Breast epithelium (tissue), 4 donors: ENCODE measurements around the gene SMURF1. TPM values are rescaled to one million over a fixed set of nuclear protein-coding genes. Genes with fewer than 3 reads are reported as not detected.

Experiments used
- DNase-seq, 2 donors: peaks; one replicate each; pipeline ENCODE4 v3.0.0-alpha.2; 2019; ENCODE audit warnings: low spot score in 2 of 2
- H3K27ac ChIP-seq, 2 donors: fragments of 200-600 bp; sonication (generic) in 1 of 2; one replicate each; pipeline ENCODE4 v1.5.1; 2016 to 2019; ENCODE audit warnings: mild to moderate bottlenecking in 1 of 2
- H3K27me3 ChIP-seq, 2 donors: fragments of 200-600 bp; sonication (generic) in 1 of 2; one replicate each; pipeline versions ENCODE4 v1.5.1 to v1.6.0; 2017 to 2019; ENCODE audit warnings: control low read depth in 1 of 2, mild to moderate bottlenecking in 1 of 2
- H3K36me3 ChIP-seq: fragments of 200-600 bp; one replicate; pipeline ENCODE4 v1.5.1; 2019
- H3K4me1 ChIP-seq, 2 donors: fragments of 200-600 bp; sonication (generic); one replicate each; pipeline ENCODE4 v1.5.1; 2016 to 2019; ENCODE audit warnings: control low read depth in 1 of 2
- H3K4me3 ChIP-seq, 3 donors: fragments of 200-600 bp; sonication (generic); 1 replicate in 2 of 3; 2 replicates in 1 of 3; pipeline ENCODE4 v1.5.1; 2016 to 2019; ENCODE audit warnings: mild to moderate bottlenecking in 3 of 3, moderate library complexity in 2 of 3
- H3K9me3 ChIP-seq, 2 donors: fragments of 200-600 bp; sonication (generic) in 1 of 2; one replicate each; pipeline ENCODE4 v1.5.1; 2016 to 2019; ENCODE audit warnings: control low read depth in 1 of 2
- CTCF ChIP-seq, 3 donors: fragments of 450-650 bp; IDR thresholded peaks; one replicate each; pipeline ENCODE4 v1.5.1; 2016 to 2017; ENCODE audit warnings: antibody characterized with exemption in 3 of 3, mild to moderate bottlenecking in 3 of 3, moderate library complexity in 3 of 3
- POLR2A ChIP-seq: fragments of 450-650 bp; IDR thresholded peaks from one replicate; pipeline ENCODE4 v1.6.1; 2016; ENCODE audit warnings: antibody characterized with exemption, mild to moderate bottlenecking, moderate library complexity
- POLR2AphosphoS5 ChIP-seq, 3 donors: sonication (generic); formaldehyde crosslinking; IDR thresholded peaks; one replicate each; pipeline ENCODE4 v1.6.1; 2017; ENCODE audit warnings: antibody characterized with exemption in 3 of 3
- intact Hi-C: fragments of 100-400 bp; cut with DNase I; formaldehyde crosslinking; loops from one replicate; pipeline ENCODE4 v1.15.1; 2023; ENCODE audit warnings: low total_unique reads
- total RNA-seq, 3 donors: library from RNA; depleted of rRNA; stranded (reverse); fragments of >200 nt; gene quantifications; one replicate each; pipeline ENCODE4 v1.1.0, GENCODE V29; 2016

Gene SMURF1
- total RNA-seq, 3 donors from 2014 or later: 20.2 to 28.7 (median 25.9) TPM

- no peak for DNase-seq
- intact Hi-C loops: no loop called here
- TF ChIP-seq CTCF (IDR thresholded peaks at IDR 0.05) (no peak), POLR2A (no peak), POLR2AphosphoS5 (IDR thresholded peaks at IDR 0.05) (no peak)
Observed at GRCh38 chr7:98995111-98995510, 148.8 kb downstream of the SMURF1 start.

DNA sequence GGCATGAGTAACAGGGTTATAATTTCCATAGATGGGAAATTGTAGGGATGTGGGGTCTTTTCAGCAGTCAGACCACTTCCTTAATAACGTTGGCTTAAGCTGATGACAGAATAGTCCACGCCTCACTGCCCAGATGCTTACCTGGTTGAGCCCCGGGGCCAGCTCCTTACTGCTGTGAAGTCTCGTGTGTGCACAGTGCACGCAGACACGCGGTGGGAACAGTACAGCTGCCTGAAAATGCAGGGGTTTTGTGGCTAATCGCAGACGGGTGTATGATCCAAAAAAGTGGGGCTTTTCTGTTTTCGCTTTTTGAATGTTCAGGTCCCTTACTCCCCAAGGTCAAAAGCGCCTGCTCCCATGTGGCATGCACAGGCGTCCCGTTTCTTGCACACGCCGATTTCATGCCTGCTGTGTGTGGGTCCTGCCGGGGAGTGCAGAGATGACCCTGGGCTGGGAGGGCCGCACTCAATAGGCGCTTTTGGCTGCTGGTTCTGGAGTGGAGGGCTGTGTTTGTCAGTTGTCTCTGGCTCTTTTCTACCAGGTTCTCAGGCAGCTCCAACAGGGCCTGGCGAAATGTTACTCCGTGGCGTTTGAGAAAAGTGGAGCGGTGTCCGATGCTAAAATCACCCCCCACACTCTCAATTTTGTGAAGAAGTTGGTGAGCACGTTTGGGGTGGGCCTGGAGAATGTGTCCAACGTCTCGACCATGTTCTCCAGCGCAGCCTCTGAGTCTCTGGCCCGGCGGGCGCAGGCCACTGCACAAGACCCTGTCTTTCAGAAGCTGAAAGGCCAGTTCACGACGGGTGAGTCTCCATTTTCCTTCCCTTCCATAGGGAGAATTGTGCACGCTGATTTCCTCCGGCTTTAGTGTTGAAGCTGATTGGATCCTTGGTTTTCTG, 149.6 kb downstream of the SMURF1 start:
- peaks cover 30% of the 10 kb centered on the region for H3K36me3 ChIP-seq
- H3K4me3 ChIP-seq: no peak overlapping the region
- TF ChIP-seq CTCF (IDR thresholded peaks at IDR 0.05): no peak
- no peak for TF ChIP-seq POLR2A
- no peak for TF ChIP-seq POLR2AphosphoS5 (IDR thresholded peaks at IDR 0.05)
- no peaks in the 10 kb centered on the region for H3K9me3 ChIP-seq
- intact Hi-C loops: no loop called here
- H3K27ac ChIP-seq: no peak overlapping the region
- DNase-seq: no peak
- no peaks in the 10 kb centered on the region for H3K27me3 ChIP-seq
- no peaks in the 10 kb centered on the region for H3K4me1 ChIP-seq

More at GRCh38 chr7:98995111-98995510, 148.8 kb downstream of the SMURF1 start:
- no peaks in the 10 kb centered on the region for H3K27me3 ChIP-seq
- H3K9me3 ChIP-seq: no peaks in the 10 kb centered on the region
- no peak overlapping the region for H3K27ac ChIP-seq
- no peaks in the 10 kb centered on the region for H3K4me1 ChIP-seq
- no peak overlapping the region for H3K4me3 ChIP-seq
- peaks cover 28% of the 10 kb centered on the region for H3K36me3 ChIP-seq

DNA sequence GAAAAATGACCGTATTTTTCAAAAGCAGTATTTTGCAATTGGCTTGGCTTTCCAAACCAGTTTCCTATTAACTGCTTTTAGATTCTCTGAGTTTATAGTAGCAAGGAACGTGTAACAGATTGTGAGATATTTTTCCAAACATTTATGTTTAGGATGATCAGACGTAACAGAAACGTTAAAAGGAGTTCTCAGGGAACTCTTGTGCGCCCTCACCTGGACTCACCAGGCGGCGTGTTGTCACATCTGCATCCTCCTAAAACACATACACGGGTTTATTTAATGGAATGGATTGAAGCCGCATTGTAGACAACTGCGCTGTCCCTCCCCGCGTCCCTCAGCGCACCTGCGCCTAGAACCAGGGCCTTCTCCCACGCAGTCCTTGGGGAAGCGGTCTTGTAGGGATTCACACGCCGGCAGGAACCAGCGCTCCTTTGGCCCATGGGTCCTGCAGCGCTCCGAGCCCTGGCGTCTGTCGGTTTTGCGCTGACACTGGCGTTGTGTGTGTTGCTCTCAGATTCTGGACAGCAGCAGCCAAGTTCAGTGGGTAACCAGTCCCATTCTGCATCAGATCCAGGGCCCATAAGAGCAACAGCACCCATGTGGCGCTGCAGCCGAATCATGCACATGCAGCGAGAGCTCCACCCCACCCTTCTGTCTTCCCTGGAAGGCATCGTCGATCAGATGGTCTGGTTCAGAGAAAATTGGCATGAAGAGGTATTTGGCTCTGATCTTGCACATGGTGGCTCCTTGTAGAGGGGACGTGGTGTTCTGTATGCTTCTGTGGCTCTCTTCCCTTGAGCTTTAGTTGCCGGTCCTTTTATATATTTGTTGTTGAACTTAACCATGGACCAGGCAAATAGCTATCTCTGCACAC, 150.6 kb downstream of the SMURF1 start:
- H3K9me3 ChIP-seq: no peaks in the 10 kb centered on the region
- DNase-seq: no peak
- H3K4me3 ChIP-seq: no peak overlapping the region
- H3K27me3 ChIP-seq: no peaks in the 10 kb centered on the region
- no peaks in the 10 kb centered on the region for H3K4me1 ChIP-seq
- intact Hi-C loops: no loop called here
- H3K27ac ChIP-seq: no peak overlapping the region
- TF ChIP-seq POLR2AphosphoS5 (IDR thresholded peaks at IDR 0.05) (no peak), POLR2A (no peak), CTCF (IDR thresholded peaks at IDR 0.05) (no peak)
- H3K36me3 ChIP-seq: peaks cover 33% of the 10 kb centered on the region

DNA sequence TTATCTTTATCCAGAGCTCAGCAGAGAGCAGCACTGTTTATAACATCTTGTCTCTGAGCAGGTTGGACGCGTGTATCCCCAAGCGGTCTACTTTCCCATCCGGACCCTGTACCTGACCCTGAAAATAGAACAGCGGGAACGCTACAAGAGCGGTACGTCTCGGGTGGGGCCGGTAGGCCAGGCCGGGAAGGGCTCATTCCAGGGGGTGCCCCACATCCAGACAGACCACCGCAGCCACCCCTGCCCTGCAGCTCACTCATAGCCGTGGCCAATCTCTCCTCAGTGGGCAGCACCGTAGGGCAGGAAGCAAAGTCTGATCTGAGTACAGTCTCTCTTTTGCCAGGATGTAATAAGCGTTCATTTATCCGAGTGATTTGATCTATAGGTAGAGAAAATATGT, 151.8 kb downstream of the SMURF1 start:
- no peak overlapping the region for H3K4me3 ChIP-seq
- H3K27me3 ChIP-seq: no peaks in the 10 kb centered on the region
- no peaks in the 10 kb centered on the region for H3K4me1 ChIP-seq
- H3K27ac ChIP-seq: no peak overlapping the region
- no peak for TF ChIP-seq POLR2AphosphoS5 (IDR thresholded peaks at IDR 0.05)
- TF ChIP-seq POLR2A: no peak
- no peak for TF ChIP-seq CTCF (IDR thresholded peaks at IDR 0.05)
- H3K36me3 ChIP-seq: peaks cover 32% of the 10 kb centered on the region
- no peaks in the 10 kb centered on the region for H3K9me3 ChIP-seq
- DNase-seq: no peak
- intact Hi-C loops: no loop called here
